Osteoblast (primary cell): ENCODE results near the gene CRB2. TPM values are rescaled to one million over a fixed set of nuclear protein-coding genes. Genes with fewer than 3 reads are reported as not detected.

Source experiments
- DNase-seq: peaks from one replicate; pipeline ENCODE4 v3.0.0; 2011; ENCODE audit warnings: low spot score, mixed read lengths; ENCODE audit not compliant: insufficient read length; ENCODE audit errors: missing footprints
- H2AFZ ChIP-seq: 2 replicates; pipeline ENCODE4 v1.6.0; 2011; ENCODE audit warnings: mild to moderate bottlenecking, low read length
- H3K27ac ChIP-seq: 2 replicates; pipeline ENCODE4 v1.5.1; 2011; ENCODE audit warnings: mild to moderate bottlenecking, low read depth, low read length, moderate library complexity
- H3K27me3 ChIP-seq: 2 replicates; pipeline ENCODE4 v1.6.0; 2012; ENCODE audit warnings: mild to moderate bottlenecking, control low read depth, inconsistent platforms, low read length, moderate library complexity; ENCODE audit not compliant: insufficient read depth
- H3K36me3 ChIP-seq: 2 replicates; pipeline ENCODE4 v1.5.1; 2011; ENCODE audit warnings: mild to moderate bottlenecking, low read length, control low read depth, moderate library complexity; ENCODE audit not compliant: insufficient read depth
- H3K4me1 ChIP-seq: 2 replicates; pipeline ENCODE4 v1.5.1; 2011; ENCODE audit warnings: mild to moderate bottlenecking, low read length, control low read depth, moderate library complexity; ENCODE audit not compliant: insufficient read depth
- H3K4me2 ChIP-seq: 2 replicates; pipeline ENCODE4 v1.6.0; 2011; ENCODE audit warnings: mild to moderate bottlenecking, low read length; ENCODE audit not compliant: insufficient read depth
- H3K4me3 ChIP-seq: fragments of 200-600 bp; sonication (generic); 3 replicates; pipeline ENCODE4 v1.5.1; 2012; ENCODE audit warnings: mild to moderate bottlenecking, low read length, inconsistent platforms; ENCODE audit not compliant: insufficient read depth
- H3K79me2 ChIP-seq: 2 replicates; pipeline ENCODE4 v1.6.0; 2012; ENCODE audit warnings: mild to moderate bottlenecking, low read length, control low read depth, inconsistent platforms; ENCODE audit not compliant: insufficient read depth
- H3K9me3 ChIP-seq: 2 replicates; pipeline ENCODE4 v1.5.1; 2011; ENCODE audit warnings: low read depth, low read length, control low read depth
- H4K20me1 ChIP-seq: 2 replicates; pipeline ENCODE4 v1.6.0; 2012; ENCODE audit warnings: mild to moderate bottlenecking, low read length, control low read depth; ENCODE audit not compliant: insufficient read depth
- CTCF ChIP-seq: IDR thresholded peaks from 2 replicates; pipeline ENCODE4 v1.5.1; 2011; ENCODE audit warnings: mild to moderate bottlenecking, low read depth, low read length, moderate library complexity; ENCODE audit errors: extremely low read depth
- total RNA-seq: library from RNA; depleted of rRNA; stranded (reverse); fragments of >200 nt; gene quantifications from 2 replicates; pipeline ENCODE4 v1.2.3, GENCODE V29; 2012

CRB2 gene
- total RNA-seq, 1 donor = not detected

GRCh38 chr9:123312306-123312877, 43.6 kb upstream of the CRB2 start:
- H3K27ac ChIP-seq = no peak overlapping the region
- H3K36me3 ChIP-seq = no peaks in the 10 kb centered on the region
- H3K4me2 ChIP-seq = no peak overlapping the region
- H3K4me1 ChIP-seq = no peaks in the 10 kb centered on the region
- no peaks in the 10 kb centered on the region for H4K20me1 ChIP-seq
- H2AFZ ChIP-seq = no peak overlapping the region
- TF ChIP-seq CTCF = no peak
- H3K9me3 ChIP-seq = no peaks in the 10 kb centered on the region
- H3K4me3 ChIP-seq = no peak overlapping the region
- H3K79me2 ChIP-seq = no peaks in the 10 kb centered on the region
- H3K27me3 ChIP-seq = no peaks in the 10 kb centered on the region
- no peak for DNase-seq

GRCh38 chr9:123314617-123315016, 41.4 kb upstream of the CRB2 start:
- H3K4me2 ChIP-seq = no peak overlapping the region
- DNase-seq = no peak
- no peak for TF ChIP-seq CTCF

GRCh38 chr9:123315635-123316034, 40.4 kb upstream of the CRB2 start:
- no peaks in the 10 kb centered on the region for H4K20me1 ChIP-seq
- no peaks in the 10 kb centered on the region for H3K79me2 ChIP-seq
- no peak for DNase-seq
- H3K27ac ChIP-seq = no peak overlapping the region
- H3K36me3 ChIP-seq = no peaks in the 10 kb centered on the region
- H3K4me3 ChIP-seq = no peak overlapping the region
- H3K9me3 ChIP-seq = no peaks in the 10 kb centered on the region
- no peak for TF ChIP-seq CTCF
- H3K4me1 ChIP-seq = no peaks in the 10 kb centered on the region
- H3K27me3 ChIP-seq = no peaks in the 10 kb centered on the region
- no peak overlapping the region for H3K4me2 ChIP-seq
- no peak overlapping the region for H2AFZ ChIP-seq

More at GRCh38 chr9:123314617-123315016, 41.4 kb upstream of the CRB2 start:
- Histone ChIP-seq H3K9me3 (no peaks in the 10 kb centered on the region), H4K20me1 (no peaks in the 10 kb centered on the region), H3K4me3 (no peak overlapping the region), H2AFZ (no peak overlapping the region), H3K36me3 (no peaks in the 10 kb centered on the region), H3K27ac (no peak overlapping the region), H3K27me3 (no peaks in the 10 kb centered on the region), H3K79me2 (no peaks in the 10 kb centered on the region), H3K4me1 (no peaks in the 10 kb centered on the region)

- H3K79me2 ChIP-seq = no peaks in the 10 kb centered on the region
- no peak overlapping the region for H3K27ac ChIP-seq
- no peak for DNase-seq
- no peak for TF ChIP-seq CTCF
- no peak overlapping the region for H2AFZ ChIP-seq
- H3K4me1 ChIP-seq = no peaks in the 10 kb centered on the region
- no peaks in the 10 kb centered on the region for H3K36me3 ChIP-seq
- H3K4me3 ChIP-seq = no peak overlapping the region
- H3K27me3 ChIP-seq = no peaks in the 10 kb centered on the region
- no peaks in the 10 kb centered on the region for H4K20me1 ChIP-seq
- H3K4me2 ChIP-seq = no peak overlapping the region
- no peaks in the 10 kb centered on the region for H3K9me3 ChIP-seq
Measured at GRCh38 chr9:123316053-123316718, 39.8 kb upstream of the CRB2 start.
